ENCODE results near the gene IRF5. TPM values are rescaled to one million over a fixed set of nuclear protein-coding genes. Genes with fewer than 3 reads are reported as not detected.

The IRF5 gene
- total RNA-seq, result 4.2 TPM

- no peak for DNase-seq
Observed at GRCh38 chr7:128937647-128938543, at the start of gene IRF5. TSS of gene IRF5 (plus strand) at chr7:128937927. CDS start at chr7:128942082, 4,155 bp downstream.

GRCh38 chr7:128888039-128888755 is 49.5 kb upstream of the IRF5 start:
- no peak for DNase-seq

GRCh38 chr7:128888756-128889095 is 49.0 kb upstream of the IRF5 start:
- no peak for DNase-seq

- no peak for DNase-seq
Observed at GRCh38 chr7:128889121-128889520, 48.6 kb upstream of the IRF5 start.

- DNase-seq, result no peak
Observed at GRCh38 chr7:128890306-128891109, 47.2 kb upstream of the IRF5 start.

GRCh38 chr7:128891110-128891941 is 46.4 kb upstream of the IRF5 start:
- no peak for DNase-seq

GRCh38 chr7:128891942-128892269 is 45.8 kb upstream of the IRF5 start:
- no peak for DNase-seq

GRCh38 chr7:128892521-128893250 is 45.0 kb upstream of the IRF5 start:
- DNase-seq, result no peak

- DNase-seq, result no peak
Observed at GRCh38 chr7:128893251-128894100, 44.3 kb upstream of the IRF5 start.

- DNase-seq, result no peak
Observed at GRCh38 chr7:128894101-128894440, 43.7 kb upstream of the IRF5 start.

GRCh38 chr7:128895320-128895719 is 42.4 kb upstream of the IRF5 start:
- DNase-seq, result no peak

- no peak for DNase-seq
Observed at GRCh38 chr7:128899392-128899791, 38.3 kb upstream of the IRF5 start.

- DNase-seq, result no peak
Observed at GRCh38 chr7:128900237-128900636, 37.5 kb upstream of the IRF5 start.

- DNase-seq, result no peak
Observed at GRCh38 chr7:128902761-128903585, 34.8 kb upstream of the IRF5 start.

- DNase-seq, result no peak
Observed at GRCh38 chr7:128903621-128904361, 33.9 kb upstream of the IRF5 start.

- DNase-seq, result no peak
Observed at GRCh38 chr7:128904381-128905197, 33.1 kb upstream of the IRF5 start.

GRCh38 chr7:128906001-128906765 is 31.5 kb upstream of the IRF5 start:
- DNase-seq, result no peak
